ACHN (cell line): Measurements from ENCODE around the gene SNAPC5.
"Not testable (repeated sequence)": the region's sequence is repeated elsewhere in the genome, so short reads cannot be mapped to it uniquely, and the experiment has no call there.

Experiments
- DNase-seq: peaks from one replicate; pipeline ENCODE4 v3.0.0-alpha.2; 2015
- in situ Hi-C: cut with HindIII; loops from 2 replicates; pipeline ENCODE4 v1.10.0; 2017; ENCODE audit warnings: low sequenced_read_pairs, low pct_ligation_motif_present, low pct_unique_long_range_greater_than_20kb

SNAPC5 gene

GRCh38 chr15:66498501-66499386 is 1.2 kb upstream of the SNAPC5 start:
- in situ Hi-C loops: no loop called here
- DNase-seq: peak; percentile 42

GRCh38 chr15:66496951-66497501 is 536 bp downstream of the SNAPC5 start:
- in situ Hi-C loops: no loop called here
- no peak for DNase-seq

GRCh38 chr15:66494262-66494661 is 3.3 kb downstream of the SNAPC5 start:
- DNase-seq: no peak
- in situ Hi-C loops: no loop called here

GRCh38 chr15:66491846-66492245 is 5.7 kb downstream of the SNAPC5 start:
- in situ Hi-C loops: no loop called here
- no peak for DNase-seq

GRCh38 chr15:66489179-66489791 is 8.3 kb downstream of the SNAPC5 start:
- in situ Hi-C loops: no loop called here
- no peak for DNase-seq

GRCh38 chr15:66488525-66488924 is 9.0 kb downstream of the SNAPC5 start:
- no peak for DNase-seq
- in situ Hi-C loops: no loop called here

- in situ Hi-C loops: no loop called here
- no peak for DNase-seq
Measured at GRCh38 chr15:66486887-66487286, 10.7 kb downstream of the SNAPC5 start.

GRCh38 chr15:66484539-66485112 is 12.9 kb downstream of the SNAPC5 start:
- in situ Hi-C loops: no loop called here
- DNase-seq: no peak

- DNase-seq: peak; percentile 48
- in situ Hi-C loops: no loop called here
Measured at GRCh38 chr15:66483131-66483566, 14.4 kb downstream of the SNAPC5 start.

- in situ Hi-C loops: no loop called here
- DNase-seq: no peak
Measured at GRCh38 chr15:66482539-66482938, 15.0 kb downstream of the SNAPC5 start.

GRCh38 chr15:66481107-66481856 is 16.3 kb downstream of the SNAPC5 start:
- no peak for DNase-seq
- in situ Hi-C loops: no loop called here

GRCh38 chr15:66480267-66480666 is 17.3 kb downstream of the SNAPC5 start:
- in situ Hi-C loops: no loop called here
- DNase-seq: no peak

- no peak for DNase-seq
- in situ Hi-C loops: no loop called here
Measured at GRCh38 chr15:66477011-66477410, 20.6 kb downstream of the SNAPC5 start.

- in situ Hi-C loops: no loop called here
- DNase-seq: no peak
Measured at GRCh38 chr15:66476535-66476934, 21.0 kb downstream of the SNAPC5 start.

GRCh38 chr15:66474963-66475362 is 22.6 kb downstream of the SNAPC5 start:
- no peak for DNase-seq
- in situ Hi-C loops: no loop called here

- no peak for DNase-seq
- in situ Hi-C loops: no loop called here
Measured at GRCh38 chr15:66474135-66474534, 23.4 kb downstream of the SNAPC5 start.

- in situ Hi-C loops: no loop called here
- peak; percentile 62 for DNase-seq
Measured at GRCh38 chr15:66472176-66472999, 25.2 kb downstream of the SNAPC5 start.

- in situ Hi-C loops, DNase-seq: not testable (repeated sequence)
Measured at GRCh38 chr15:66470825-66471224, 26.7 kb downstream of the SNAPC5 start.
